IMR-90 (cell line): Measurements from ENCODE around the gene DSTYK.

Source experiments
- POLR2A ChIP-seq: IDR thresholded peaks from 2 replicates; pipeline ENCODE4 v1.6.1; 2012; ENCODE audit warnings: mild to moderate bottlenecking, low read depth, low read length
- TF ChIP-seq, protein P1 (sequence below): conservative IDR thresholded peaks from 2 replicates; pipeline ENCODE4 v1.5.1; 2012; ENCODE audit warnings: mild to moderate bottlenecking, low read depth, low read length, improper control_type of control experiment

DNA sequence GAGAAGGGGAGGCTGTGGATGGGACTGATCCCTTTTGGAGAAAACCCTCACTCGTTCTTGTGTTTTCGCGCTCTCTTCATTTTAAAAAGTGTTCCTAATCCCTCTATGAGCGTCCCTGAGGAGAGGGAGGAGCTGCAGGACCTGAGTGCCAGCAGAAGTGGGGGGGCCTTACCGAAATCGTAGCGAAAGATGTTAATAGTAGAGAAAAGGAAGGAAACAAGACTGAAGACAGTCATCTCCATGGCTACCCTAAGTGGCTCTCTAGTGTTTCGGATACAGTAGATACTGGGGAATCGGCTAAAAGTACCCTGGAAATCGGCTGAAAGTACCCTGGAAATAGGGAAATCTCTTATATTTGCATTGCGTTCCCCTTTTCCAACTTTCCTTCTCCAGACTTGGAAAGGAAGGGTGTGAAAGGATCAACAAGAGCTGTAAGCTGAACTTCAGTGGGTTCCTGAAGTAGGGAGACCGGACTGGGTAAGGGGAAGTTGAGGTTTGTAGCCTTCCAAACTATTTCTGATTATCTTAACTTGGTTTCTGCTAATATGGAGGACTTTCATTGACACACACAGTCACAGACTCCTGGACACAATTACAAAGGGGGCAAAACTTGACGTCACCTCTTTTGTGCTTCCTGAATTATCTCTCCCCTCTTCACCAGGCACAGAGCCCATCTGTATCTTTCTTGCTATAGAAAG, 486 bp upstream of the DSTYK start:
- no peak for TF ChIP-seq POLR2A
- TF ChIP-seq, protein P1, sequence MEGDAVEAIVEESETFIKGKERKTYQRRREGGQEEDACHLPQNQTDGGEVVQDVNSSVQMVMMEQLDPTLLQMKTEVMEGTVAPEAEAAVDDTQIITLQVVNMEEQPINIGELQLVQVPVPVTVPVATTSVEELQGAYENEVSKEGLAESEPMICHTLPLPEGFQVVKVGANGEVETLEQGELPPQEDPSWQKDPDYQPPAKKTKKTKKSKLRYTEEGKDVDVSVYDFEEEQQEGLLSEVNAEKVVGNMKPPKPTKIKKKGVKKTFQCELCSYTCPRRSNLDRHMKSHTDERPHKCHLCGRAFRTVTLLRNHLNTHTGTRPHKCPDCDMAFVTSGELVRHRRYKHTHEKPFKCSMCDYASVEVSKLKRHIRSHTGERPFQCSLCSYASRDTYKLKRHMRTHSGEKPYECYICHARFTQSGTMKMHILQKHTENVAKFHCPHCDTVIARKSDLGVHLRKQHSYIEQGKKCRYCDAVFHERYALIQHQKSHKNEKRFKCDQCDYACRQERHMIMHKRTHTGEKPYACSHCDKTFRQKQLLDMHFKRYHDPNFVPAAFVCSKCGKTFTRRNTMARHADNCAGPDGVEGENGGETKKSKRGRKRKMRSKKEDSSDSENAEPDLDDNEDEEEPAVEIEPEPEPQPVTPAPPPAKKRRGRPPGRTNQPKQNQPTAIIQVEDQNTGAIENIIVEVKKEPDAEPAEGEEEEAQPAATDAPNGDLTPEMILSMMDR, result no peak
